Measurements from ENCODE around the gene FBXW8.

Gene FBXW8

DNA sequence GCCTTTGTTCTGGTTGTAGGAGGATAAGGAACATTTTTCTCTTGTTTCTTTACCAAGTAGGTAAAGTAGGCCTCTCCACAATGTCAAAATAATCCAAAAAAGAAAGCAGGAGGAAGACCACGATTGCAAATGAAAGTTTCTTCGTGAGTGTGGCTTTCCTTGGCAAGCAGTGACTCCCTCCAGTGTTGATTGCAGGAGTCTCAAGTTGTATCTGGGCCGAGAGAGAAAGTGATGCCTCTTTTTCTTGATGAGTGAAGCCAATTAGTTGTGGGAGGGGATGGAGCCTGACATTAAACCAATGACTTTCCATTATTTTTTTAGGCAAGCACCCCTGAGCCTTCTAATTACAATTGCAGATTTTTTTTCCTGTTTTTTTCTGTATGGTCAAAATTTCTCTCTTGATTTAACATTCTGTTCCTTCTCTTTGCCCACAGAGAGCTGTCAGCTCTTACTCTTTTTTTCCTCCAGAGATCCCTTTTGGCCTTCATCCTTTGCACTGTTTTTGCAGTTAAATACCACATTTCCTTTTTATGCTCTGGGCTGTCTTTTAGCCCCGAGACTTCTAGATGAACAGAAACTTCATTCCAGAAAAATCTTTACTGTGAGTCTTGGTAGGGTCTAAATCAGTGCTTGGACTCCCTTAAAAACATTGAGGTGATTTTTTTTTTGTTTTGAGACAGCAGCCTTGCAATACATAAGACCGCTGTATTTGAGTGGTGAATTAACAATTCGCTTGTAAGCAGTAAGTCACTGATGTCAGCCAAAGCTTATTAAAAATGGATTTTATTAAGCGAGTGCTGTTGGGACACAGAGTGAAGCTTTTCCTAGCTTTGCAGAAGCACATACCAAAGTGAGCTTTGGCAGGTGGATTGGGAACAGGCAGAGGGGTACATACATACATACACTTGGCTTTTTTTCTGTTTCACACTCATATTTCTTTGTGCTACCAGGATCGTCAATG, 15.8 kb downstream of the FBXW8 start:
- DNase-seq (ENCODE audit: low read depth in 2 of 2): no peak

DNA sequence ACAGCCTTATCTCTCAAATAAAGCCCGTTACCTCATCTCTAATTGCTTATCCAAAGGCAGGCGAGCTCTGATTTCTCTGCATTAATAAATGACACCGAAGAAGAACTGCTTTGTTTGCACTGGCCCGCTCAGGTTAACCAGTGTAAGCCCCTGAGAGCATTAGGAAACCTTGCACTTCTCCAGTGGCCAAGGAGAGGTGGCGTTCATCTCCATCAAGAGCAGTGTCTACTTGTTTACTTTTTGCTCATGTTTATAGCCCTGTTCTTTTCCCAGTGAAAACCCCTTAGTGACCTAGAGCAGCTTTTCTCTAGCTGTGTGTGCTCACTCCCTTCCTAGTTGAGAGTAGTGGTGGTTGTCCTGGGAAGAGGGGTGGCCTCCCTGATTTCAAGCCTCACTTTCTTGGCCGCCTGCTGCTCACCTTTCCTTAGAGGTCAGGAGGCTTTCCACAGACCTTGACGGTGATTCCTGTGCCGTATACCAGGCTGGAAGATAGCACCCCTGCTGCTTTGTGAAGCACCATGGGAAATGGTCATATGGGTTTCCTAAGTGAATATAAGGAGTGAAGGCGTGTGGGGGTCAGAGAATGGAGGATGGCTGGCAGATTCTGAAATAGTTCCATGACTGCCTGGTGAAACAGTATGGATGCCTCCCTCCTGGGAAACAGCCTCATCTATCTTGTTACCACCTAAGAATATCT, 16.6 kb downstream of the FBXW8 start:
- no peak for DNase-seq (ENCODE audit: low read depth in 2 of 2)

DNA sequence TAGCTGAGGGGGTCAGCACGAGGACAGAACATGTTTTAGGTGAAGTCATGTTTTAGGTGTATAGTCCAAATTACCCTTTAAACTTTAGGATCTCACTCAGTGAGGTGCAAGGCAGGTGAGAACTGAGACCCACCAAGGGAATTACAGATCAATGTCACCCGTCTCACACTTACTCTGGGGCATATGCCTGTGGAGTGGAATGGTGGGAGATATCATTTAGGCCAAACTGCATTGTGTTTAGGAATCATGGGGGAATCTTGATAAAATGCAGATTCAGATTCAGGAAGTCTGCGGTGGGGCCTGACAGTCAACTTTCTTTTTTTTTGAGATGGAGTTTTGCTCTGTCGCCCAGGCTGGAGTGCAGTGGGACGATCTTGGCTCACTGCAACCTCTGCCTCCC, 17.8 kb downstream of the FBXW8 start:
- no peak for DNase-seq (ENCODE audit: low read depth in 2 of 2)

DNA sequence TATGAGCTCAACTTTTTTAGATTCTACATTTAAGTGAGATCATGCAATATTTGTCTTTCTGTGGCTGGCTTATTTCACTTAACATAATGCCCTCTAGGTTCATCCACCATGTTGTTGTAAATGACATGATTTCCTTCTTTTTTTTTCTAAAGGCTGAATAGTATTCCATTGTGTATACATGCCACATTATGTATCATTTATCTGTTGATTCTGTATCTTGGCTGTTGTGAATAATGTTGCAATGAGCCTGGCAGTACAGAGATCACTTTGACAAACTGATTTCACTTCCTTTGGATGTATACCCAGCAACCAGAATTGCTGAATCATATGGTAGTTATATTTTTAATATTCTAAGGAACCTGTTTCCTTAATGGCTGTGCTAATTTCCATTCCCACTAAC, 19.1 kb downstream of the FBXW8 start:
- no peak for DNase-seq (ENCODE audit: low read depth in 2 of 2)

DNA sequence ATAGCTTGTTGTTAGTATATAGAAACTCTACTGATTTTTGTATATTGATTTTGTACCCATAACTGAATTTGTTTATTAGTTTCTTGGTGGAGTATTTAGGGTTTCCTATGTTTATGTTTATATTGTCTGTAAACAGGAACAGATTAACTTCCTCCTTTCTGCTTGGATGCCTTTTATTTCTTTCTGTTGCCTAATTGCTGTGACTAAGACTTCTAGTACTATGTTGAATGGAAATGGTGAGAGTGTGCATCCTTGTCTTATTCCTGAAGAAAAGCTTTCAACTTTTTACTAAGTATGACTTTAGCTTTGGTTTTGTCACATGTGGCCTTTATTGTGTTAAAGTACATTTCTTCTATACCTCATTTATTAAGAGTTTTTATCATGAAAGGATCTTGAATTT, 20.9 kb downstream of the FBXW8 start:
- DNase-seq (ENCODE audit: low read depth in 2 of 2): no peak

DNA sequence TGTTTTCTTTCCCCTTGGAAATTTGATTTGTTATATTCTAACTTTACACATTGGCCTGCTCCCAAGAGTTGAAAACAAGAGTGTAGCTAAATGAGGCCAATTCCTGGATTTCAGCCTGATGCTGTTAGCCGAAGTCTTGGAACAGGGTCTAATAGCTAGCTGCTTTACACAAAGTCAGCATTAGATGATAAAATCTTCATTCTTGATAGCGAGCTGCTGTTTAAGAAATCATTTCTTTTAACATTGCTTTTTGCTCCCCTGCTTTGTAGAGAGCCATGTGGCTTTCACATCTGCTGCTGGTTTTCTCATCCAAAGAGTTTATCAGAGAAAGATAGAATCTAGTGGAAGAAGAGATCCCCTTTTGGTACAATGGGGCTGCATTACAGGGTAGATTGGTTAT, 22.3 kb downstream of the FBXW8 start:
- DNase-seq (ENCODE audit: low read depth in 2 of 2): no peak

DNA sequence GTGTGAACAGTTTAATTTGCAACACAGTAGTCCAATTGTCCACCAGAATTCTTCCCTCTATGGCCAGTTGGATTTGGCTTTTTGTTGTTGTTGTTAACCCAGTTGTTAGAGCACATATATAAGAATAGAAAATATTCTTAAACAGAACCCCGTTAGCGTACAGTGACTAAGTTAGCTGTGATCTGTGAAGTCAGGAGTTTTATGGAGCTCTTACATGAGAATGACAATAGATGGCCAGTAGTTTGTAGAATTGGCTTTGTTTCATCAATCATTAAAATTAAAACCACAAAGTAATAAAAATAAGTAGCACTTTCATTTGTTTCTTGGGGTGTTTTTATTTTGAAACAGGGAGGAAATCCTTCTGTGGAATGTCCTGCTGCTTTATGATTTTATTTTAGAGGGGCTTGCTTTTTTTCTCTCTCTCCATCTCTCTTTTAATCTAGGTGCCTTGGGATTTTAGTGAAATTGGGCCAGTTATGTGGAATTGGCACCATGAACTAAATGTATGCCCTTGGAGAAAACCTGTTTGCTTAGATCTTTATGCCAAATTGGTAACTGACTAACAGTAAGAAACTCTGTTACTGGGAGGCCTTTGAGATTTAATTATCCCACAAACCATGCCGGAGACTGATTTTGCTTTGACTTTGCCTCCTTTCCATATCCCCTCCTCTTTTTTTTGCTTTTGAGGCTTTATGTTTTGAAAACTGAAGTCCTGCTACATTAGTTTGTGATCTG, 22.9 kb downstream of the FBXW8 start:
- DNase-seq (ENCODE audit: low read depth in 2 of 2): no peak

DNA sequence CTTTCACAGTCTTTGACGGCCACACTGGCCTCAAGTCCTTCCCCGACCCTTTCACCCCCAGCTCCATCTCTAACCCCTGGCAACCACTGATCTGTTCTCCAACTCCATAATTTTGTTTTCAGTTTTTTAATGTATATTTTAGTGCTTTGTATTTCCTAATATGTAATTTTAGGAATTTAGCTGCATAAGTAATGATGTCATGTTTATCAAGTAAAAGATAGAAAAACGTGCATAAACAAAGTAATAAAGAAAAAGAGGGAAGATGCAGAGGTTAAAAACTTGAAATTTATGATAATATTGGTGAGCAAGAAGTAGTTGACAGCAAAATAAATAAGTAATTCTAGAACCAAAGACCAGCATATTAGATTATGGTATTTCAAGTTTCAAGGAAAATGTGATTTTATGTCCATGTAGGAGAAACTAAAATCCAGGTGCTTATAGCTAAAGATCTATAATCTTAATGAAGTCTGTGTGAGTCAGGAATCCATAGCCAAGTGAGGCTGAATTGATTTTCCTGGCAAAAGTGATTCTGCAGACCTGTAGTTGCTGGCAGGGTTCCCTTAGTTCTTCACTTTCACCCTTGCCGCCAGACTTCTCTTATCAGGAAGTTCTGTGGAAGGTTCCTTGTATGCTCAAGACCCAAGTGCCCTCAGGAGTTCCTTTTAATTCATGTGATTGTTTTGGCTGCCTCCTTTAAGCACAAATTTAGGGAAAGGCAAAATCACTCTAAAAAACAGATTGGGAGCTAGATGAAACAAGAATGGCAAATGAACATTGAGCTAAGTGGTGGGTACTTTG, 24.4 kb downstream of the FBXW8 start:
- DNase-seq (ENCODE audit: low read depth in 2 of 2): no peak

DNA sequence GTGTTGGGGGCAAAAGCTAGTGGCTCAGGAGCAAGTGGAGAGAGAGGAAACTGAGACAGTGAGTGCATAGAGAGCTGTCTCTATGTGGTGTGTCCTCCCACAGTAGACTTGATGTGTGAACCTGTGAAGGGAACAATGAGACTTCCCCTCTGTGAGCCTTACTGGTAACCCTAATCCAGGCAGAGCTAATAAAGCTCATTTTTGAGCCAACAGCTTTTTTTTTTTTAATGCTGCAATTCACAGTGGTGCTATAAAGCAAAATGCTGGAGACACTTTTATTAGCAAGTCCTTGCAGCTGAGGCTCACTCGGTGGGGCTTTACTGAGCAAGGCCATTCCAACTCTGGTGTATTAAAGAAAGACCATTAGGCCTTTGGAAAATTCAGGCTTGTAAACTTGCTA, 26.9 kb downstream of the FBXW8 start:
- DNase-seq (ENCODE audit: low read depth in 2 of 2): no peak

DNA sequence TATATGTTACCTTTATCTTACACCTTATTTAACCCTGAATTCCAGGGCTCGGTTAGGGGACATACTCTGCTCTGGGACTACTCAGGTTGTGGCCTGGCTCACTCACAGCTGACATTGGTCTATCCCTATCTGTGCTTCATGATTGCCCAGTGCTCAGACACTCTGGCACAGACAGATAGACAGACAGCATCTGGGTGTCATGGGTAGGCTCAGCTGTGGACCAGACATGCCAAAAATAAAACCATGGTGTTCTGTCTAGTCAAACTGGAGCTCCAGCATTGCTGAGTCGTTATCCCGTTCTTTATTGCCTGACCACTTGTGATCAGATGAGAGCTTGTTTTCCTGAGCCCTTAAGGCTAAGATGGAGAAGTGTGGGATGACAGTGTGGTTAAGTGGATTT, 29.0 kb downstream of the FBXW8 start:
- DNase-seq (ENCODE audit: low read depth in 2 of 2): no peak

DNA sequence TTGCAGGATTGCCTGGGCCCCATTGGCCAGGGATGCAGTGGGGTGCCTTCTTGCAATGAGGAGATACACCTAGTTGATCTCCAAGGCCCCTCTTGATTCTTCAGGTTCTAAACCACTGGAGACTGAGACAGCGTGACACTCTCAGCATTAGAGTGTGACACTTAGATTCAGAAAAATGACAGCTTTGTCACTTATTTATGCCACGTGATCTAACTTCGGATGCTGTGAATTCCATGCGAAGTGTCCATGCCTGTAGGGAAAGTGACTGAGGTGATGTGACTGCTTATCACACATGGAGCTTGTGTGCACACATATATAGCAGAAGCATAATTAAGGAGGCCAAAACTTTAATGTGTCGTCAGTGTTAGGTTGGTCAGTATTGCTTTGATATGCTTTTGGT, 30.4 kb downstream of the FBXW8 start:
- no peak for DNase-seq (ENCODE audit: low read depth in 2 of 2)

DNA sequence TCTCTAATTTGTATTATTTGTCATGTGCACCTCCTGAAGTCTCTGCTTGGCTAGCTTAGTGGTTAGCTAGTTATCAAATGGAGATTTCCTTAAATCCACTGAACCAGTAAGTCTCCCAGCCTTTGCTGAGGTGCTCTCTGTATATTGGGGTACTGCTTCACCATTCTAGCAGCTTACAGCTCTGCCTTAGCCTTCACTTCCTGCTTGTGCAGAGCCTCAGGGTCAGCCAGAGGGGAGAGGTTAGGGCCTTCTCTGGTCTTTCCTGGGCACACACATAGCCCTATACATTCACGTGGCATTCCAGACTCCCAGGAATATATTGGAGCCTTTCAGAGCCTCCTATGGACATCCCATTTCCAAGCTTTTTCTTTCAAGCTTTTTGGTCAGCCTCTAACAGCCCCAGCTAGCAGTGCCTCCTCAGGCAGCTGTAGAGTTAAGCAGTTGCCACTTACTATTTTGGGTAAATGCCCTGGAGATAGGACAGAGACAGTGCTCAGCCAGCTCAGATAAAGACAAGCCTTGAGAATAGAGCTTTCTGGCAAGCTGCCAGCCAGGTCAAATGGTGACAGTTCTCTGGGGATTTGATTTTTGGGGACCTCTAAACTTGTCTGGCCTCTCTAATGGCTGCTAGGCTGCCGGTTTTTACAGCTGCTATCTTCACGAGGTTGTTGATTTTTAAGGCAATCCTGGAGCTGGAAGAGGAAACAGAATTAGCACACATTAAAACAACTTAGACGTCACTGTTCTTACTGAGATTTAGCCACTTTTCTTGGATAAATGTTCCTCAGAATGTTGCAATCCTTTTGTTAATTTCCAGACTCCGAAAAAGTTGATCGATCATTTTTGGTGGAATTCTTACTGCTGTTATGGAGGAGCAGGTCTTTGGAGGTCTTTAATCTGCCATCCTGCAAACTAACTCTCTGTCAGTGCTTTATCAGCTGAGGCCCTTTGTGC, 32.9 kb downstream of the FBXW8 start:
- DNase-seq (ENCODE audit: low read depth in 2 of 2): no peak

DNA sequence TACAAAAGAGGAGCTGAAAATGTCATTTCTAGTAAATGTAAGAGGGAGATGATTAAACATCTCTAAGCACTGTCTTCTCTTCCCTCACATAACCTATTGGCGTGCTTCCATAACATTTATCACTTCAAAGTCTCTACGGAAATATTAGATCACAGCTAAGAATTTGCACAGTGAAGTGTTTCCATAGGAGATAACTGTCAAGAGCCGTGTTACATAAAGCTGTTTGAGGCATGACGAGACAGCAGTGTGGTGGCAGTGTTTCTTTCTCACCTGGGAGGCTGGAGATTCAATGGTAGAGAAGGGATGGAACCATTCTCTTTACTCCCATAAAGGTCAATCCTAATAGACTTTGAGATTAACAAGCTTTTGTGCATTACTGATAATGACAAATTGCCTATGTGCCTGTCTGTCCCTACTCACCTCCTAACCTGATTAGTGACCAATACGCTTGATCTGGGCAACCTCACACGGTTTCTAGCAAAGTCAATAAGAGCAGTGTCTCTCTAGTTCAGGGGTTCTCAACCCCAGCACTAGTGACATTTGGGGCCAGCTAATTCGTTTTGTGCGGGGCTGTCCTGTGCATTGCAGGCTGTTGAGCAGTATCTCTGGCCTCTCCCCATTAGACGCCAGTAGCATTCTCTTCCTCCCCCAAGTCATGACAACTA, 35.3 kb downstream of the FBXW8 start:
- DNase-seq (ENCODE audit: low read depth in 2 of 2): no peak

DNA sequence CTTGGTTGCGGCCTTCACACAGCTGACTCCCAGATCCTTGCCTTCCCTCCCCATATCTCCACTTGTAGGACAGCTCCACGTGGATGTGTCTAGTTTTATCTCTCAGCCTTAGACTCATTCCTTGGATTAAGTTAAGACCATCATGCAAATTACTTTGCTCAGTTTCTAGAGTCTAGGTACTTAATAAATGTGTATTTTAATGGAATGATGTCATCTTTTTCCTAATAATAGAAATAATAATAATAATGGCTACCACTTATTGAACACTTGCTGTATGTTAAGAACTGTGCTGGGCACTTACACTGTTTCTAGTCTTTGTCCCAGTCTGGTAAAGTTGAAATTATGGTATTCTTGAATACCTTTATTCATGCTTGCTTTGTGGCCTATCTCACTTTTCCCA, 37.5 kb downstream of the FBXW8 start:
- DNase-seq (ENCODE audit: low read depth in 2 of 2): no peak

DNA sequence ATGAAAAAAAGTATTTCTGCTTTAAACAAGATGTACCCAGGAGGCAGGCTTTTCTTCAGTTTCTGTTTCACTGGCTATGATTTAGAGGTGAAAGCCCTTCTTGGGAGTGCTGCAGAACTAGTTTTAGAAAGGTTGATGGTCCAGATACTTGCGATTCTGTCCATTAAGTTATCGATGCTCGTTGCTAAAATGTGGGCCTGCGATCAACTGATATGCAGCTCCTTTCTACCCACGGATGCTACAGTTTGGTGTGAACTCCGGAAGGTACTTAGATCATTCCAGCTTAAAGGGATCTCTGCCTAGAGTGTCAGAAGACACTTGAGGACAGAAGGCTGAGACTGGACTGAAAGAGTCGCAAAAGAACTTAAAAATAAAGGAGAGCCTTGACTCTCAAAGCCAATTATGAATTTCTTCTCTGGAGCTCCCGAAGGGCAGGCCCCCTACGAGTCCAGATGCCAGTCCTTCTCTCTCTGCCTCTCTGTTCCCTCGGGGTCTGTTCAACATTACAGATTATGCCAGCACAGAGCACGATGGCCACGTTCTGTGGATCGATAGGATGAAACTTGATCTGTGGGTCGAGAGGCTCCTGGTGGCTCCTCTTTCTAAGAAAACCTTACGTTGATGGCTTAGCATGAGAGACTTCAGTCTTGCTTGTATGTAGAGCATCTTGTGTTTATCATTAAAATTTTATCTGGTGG, 40.0 kb downstream of the FBXW8 start:
- no peak for DNase-seq (ENCODE audit: low read depth in 2 of 2)

DNA sequence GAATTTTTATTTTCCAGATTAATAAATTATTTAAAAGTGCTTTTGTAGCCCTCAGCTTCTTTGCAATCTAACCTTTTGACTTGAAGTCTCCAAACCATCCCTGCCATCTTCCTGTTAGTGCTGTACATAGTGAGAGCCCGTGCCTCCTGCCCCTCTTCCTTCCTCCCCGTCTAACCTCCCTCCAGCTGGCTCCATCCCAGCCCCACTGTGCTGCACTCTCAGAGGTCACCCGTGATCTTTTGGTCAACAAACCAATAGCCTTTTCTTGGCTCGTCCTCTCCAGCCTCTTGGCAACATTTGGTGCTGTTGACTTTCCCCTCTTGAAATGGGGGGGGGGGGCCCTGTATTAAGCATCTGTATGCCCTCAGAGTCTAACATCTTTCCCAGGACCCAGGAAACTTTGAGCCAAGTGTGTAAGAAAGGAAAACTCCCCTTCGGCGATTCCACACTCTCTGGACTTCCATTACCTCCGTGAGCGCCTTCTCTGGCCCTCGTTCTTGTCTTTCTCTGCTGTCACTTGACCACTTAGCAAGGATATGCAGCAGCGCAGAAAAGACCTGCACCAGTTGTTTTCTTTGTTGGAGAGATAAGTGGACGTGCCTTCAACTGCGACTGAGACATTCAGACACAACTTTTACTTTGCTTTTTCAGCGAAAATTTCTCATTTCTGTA, 44.1 kb downstream of the FBXW8 start:
- no peak for DNase-seq (ENCODE audit: low read depth in 2 of 2)

DNA sequence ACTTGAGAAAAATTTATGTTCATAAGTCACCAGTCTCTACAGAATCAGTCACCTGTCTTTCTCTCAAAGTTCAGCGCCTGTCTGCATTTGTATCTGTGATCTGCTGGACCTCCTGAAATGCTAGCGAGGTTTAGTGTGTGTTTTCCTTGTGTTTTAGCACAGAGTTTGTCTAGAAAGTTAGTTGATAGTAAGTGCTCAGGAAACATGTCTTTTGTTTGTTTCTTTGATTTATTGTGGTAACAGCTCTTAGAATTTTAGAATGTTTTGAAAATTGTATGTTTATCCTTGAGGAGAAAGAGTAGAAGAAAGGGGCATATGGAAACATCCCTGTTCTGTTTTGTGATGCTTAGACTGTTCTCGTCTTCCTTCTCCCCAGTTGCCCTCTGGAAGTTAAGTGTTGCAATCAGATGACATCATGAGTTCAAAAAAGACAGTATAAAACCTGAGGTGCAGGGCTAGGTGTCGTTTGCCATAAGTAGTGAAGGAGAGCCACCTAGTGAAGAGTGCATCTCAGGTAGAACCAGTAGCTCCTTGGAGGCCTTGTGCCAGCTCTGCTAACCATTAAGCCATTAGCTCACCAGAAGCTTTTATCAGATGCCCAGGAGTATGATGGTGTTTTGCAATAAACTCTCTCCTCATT, 44.8 kb downstream of the FBXW8 start:
- no peak for DNase-seq (ENCODE audit: low read depth in 2 of 2)
